ENCODE data around the gene TMEM200A. TPM values are rescaled to one million over a fixed set of nuclear protein-coding genes. Genes with fewer than 3 reads are reported as not detected.

The TMEM200A gene
- total and polyA plus RNA-seq, 2 donors (not counting 3 experiments of a cell fraction or from before 2014, with no cell fraction given) = 0.58 to 0.75 TPM

DNA sequence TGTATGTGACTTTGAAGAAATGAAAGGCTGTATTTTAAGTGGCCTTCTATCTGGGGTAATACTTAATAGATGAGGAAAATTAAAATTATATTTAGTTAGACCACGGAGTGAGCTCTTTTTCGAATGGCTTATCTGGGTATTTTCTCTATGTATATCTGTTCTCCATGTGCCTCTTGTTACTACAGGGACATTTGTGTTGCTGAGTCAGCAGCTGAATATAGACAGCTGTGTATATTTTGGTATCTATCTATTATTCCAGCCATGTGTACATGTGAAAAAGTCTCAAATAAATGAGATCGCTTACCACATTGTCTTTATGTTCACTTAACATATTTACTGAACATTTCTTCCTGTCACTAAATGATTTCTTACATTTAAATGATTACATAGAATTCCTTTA lies 57.2 kb downstream of the TMEM200A start:
- H3K27ac ChIP-seq (ENCODE audit: insufficient read depth, low read depth, low read length) = no peak overlapping the region
- no peaks in the 10 kb centered on the region for H3K9me1 ChIP-seq (replicated peaks; ENCODE audit: control insufficient read depth, extremely low read depth, insufficient read depth, low read length)
- CTCF ChIA-PET = interaction anchor here (1.0 to 1.9 kb wide), 2 partner anchors 101 to 275 kb away, joined by 3 to 7 read pairs; no protein-coding TSS in a partner anchor
- no peak overlapping the region for H3K4me3 ChIP-seq (replicated peaks in 1 of 3; ENCODE audit: insufficient read depth in 1 of 3, low read depth in 1 of 3, low read length in 3 of 3)
- dilution Hi-C loops (cut with MboI; ENCODE audit: extremely low pct_ligation_motif_present, low sequenced_read_pairs) = no loop called here
- no peak overlapping the region for H3K9ac ChIP-seq (replicated peaks; ENCODE audit: extremely low read depth, insufficient read depth, low read length)
- no peaks in the 10 kb centered on the region for H3K79me2 ChIP-seq (ENCODE audit: control insufficient read depth, insufficient read depth, low read length)
- H2AFZ ChIP-seq (ENCODE audit: low read depth, low read length) = no peak overlapping the region
- H3K36me3 ChIP-seq (ENCODE audit: control insufficient read depth in 2 of 2, extremely low read depth in 1 of 2, insufficient read depth in 2 of 2, low read length in 2 of 2) = no peaks in the 10 kb centered on the region
- H3K4me2 ChIP-seq (ENCODE audit: insufficient read depth, low read length) = no peak overlapping the region
- no peak for DNase-seq (ENCODE audit: low read depth, low spot score)
- H3K27me3 ChIP-seq (ENCODE audit: control insufficient read depth in 2 of 2, insufficient read depth in 2 of 2, low read length in 2 of 2) = no peaks in the 10 kb centered on the region
- no TSS peak for BruUV-seq (replicated peaks)
- H3K9me3 ChIP-seq (replicated peaks; ENCODE audit: control insufficient read depth, insufficient read depth, low read length) = no peaks in the 10 kb centered on the region
- POLR2A ChIA-PET = no interaction called here
- no peaks in the 10 kb centered on the region for H3K4me1 ChIP-seq (ENCODE audit: control insufficient read depth, extremely low read depth, insufficient read depth, low read length)
- H4K20me1 ChIP-seq (replicated peaks; ENCODE audit: control insufficient read depth, extremely low read depth, insufficient read depth, low read length) = no peaks in the 10 kb centered on the region
- TF ChIP-seq EZH2 (IDR thresholded peaks at IDR 0.05; ENCODE audit: borderline replicate concordance, low read depth, low read length, severe bottlenecking) (no peak), POLR2A (IDR thresholded peaks at IDR 0.05; ENCODE audit: low read depth, low read length) (no peak), MYC (IDR thresholded peaks at IDR 0.05; ENCODE audit: low read depth, low read length) (no peak), FOS (IDR thresholded peaks at IDR 0.05; ENCODE audit: borderline replicate concordance, insufficient read depth, low read length) (no peak), POLR2AphosphoS5 (IDR thresholded peaks at IDR 0.05; ENCODE audit: insufficient read depth, low read depth, low read length) (no peak), JUN (IDR thresholded peaks at IDR 0.05; ENCODE audit: borderline replicate concordance, insufficient read depth, insufficient read length, low read depth) (no peak), GATA2 (IDR thresholded peaks at IDR 0.05; ENCODE audit: insufficient read depth, insufficient read length, low read depth, low read length) (no peak)
- TF ChIP-seq, protein P1, sequence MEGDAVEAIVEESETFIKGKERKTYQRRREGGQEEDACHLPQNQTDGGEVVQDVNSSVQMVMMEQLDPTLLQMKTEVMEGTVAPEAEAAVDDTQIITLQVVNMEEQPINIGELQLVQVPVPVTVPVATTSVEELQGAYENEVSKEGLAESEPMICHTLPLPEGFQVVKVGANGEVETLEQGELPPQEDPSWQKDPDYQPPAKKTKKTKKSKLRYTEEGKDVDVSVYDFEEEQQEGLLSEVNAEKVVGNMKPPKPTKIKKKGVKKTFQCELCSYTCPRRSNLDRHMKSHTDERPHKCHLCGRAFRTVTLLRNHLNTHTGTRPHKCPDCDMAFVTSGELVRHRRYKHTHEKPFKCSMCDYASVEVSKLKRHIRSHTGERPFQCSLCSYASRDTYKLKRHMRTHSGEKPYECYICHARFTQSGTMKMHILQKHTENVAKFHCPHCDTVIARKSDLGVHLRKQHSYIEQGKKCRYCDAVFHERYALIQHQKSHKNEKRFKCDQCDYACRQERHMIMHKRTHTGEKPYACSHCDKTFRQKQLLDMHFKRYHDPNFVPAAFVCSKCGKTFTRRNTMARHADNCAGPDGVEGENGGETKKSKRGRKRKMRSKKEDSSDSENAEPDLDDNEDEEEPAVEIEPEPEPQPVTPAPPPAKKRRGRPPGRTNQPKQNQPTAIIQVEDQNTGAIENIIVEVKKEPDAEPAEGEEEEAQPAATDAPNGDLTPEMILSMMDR (IDR thresholded peaks at IDR 0.05; ENCODE audit: extremely low read depth in 1 of 2, insufficient read depth in 1 of 2, low read depth in 1 of 2, low read length in 2 of 2) = no peak
- TF ChIP-seq, protein P2, sequence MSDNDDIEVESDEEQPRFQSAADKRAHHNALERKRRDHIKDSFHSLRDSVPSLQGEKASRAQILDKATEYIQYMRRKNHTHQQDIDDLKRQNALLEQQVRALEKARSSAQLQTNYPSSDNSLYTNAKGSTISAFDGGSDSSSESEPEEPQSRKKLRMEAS (IDR thresholded peaks at IDR 0.05; ENCODE audit: insufficient read depth, insufficient read length) = no peak
- FAIRE-seq = no peak
- intact Hi-C loops (cut with micrococcal nuclease) = no loop called here

Data from endothelial cell of umbilical vein (primary cell).